Upper lobe of left lung (tissue), 4 donors: ENCODE data around the gene SELENON.

Experiments
- POLR2A ChIP-seq, 4 donors: fragments of 450-650 bp; IDR thresholded peaks; one replicate each; pipeline ENCODE4 v1.5.1; 2016 to 2017; ENCODE audit warnings: antibody characterized with exemption in 4 of 4, mild to moderate bottlenecking in 2 of 4
- POLR2AphosphoS5 ChIP-seq, 2 donors: sonication (generic); formaldehyde crosslinking; IDR thresholded peaks; one replicate each; pipeline ENCODE4 v1.5.1; 2017; ENCODE audit warnings: antibody characterized with exemption in 2 of 2
- TF ChIP-seq, protein P1 (sequence below), 6 experiments: fragments of 450-650 bp in 4 of 6; fragments of 200-600 bp in 2 of 6; sonication (generic) in 2 of 6; IDR thresholded peaks; one replicate each; pipeline ENCODE4 v1.5.1; 2016 to 2019; ENCODE audit warnings: antibody characterized with exemption in 6 of 6

DNA sequence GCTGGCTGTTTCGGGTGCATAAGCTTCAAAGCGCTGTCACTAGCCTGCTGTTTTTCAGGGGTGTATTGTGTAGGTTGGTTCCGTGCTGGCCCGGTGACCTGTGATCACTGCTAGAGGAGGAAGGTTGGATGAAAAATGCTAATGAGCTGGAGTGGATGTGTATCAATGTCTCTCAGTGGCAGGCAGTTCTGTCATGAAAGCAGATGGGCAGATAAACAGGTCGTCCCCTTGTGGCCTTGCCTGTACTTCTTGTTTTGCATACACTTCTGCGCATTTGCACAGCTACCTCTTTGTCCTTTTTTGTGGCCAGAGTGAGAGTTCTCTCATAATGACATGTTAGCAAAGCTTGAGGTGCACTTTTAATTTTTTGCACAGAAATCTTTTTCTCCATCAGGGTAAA, 2.9 kb downstream of the SELENON start:
- TF ChIP-seq, protein P1, sequence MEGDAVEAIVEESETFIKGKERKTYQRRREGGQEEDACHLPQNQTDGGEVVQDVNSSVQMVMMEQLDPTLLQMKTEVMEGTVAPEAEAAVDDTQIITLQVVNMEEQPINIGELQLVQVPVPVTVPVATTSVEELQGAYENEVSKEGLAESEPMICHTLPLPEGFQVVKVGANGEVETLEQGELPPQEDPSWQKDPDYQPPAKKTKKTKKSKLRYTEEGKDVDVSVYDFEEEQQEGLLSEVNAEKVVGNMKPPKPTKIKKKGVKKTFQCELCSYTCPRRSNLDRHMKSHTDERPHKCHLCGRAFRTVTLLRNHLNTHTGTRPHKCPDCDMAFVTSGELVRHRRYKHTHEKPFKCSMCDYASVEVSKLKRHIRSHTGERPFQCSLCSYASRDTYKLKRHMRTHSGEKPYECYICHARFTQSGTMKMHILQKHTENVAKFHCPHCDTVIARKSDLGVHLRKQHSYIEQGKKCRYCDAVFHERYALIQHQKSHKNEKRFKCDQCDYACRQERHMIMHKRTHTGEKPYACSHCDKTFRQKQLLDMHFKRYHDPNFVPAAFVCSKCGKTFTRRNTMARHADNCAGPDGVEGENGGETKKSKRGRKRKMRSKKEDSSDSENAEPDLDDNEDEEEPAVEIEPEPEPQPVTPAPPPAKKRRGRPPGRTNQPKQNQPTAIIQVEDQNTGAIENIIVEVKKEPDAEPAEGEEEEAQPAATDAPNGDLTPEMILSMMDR (IDR thresholded peaks at IDR 0.05): no peak
- TF ChIP-seq POLR2A (IDR thresholded peaks at IDR 0.05) (no peak), POLR2AphosphoS5 (IDR thresholded peaks at IDR 0.05) (no peak)
